Mesangial cell (primary cell): Measurements from ENCODE around the gene THY1. TPM values are rescaled to one million over a fixed set of nuclear protein-coding genes. Genes with fewer than 3 reads are reported as not detected.

Experiments
- total RNA-seq: library from RNA; depleted of rRNA; stranded (reverse); fragments of >200 nt; gene quantifications from 2 replicates; pipeline ENCODE4 v1.2.3, GENCODE V29; 2015

THY1 gene
- 144 and 380 TPM in 2 replicates for total RNA-seq

GRCh38 chr11:119422809-119423508, at the start of gene THY1:
Gene THY1, minus strand, starts transcription at chr11:119423172. Its CDS starts 2,267 bp downstream, at chr11:119420905.

GRCh38 chr11:119381181-119381988, 41.6 kb downstream of the THY1 start, which contains the start of gene USP2:
Gene USP2, minus strand, starts transcription at chr11:119381690. Its CDS starts 8,210 bp downstream, at chr11:119373480.

Other genes starting within 250 kb of the THY1 start
- gene NHERF4, start 237.7 kb downstream of the THY1 start, total RNA-seq = 0.25 TPM in 1 of 2 replicates, not detected in the other
- 11.9 and 14.0 TPM in 2 replicates for gene CBL, start 216.8 kb downstream of the THY1 start, total RNA-seq
- 304 and 613 TPM in 2 replicates for gene MCAM, start 106.0 kb downstream of the THY1 start, total RNA-seq
- 21.7 and 39.4 TPM in 2 replicates for gene RNF26, start 88.6 kb downstream of the THY1 start, total RNA-seq
- gene C1QTNF5, start 82.3 kb downstream of the THY1 start, total RNA-seq = 1.6 and 8.5 TPM in 2 replicates
- gene MFRP, start 76.5 kb downstream of the THY1 start, total RNA-seq = not detected in 2 replicates
- 1.1 and 11.3 TPM in 2 replicates for gene USP2, start 41.5 kb downstream of the THY1 start, total RNA-seq